GM12873 (cell line): ENCODE results near the gene AAR2.

ENCODE experiments used
- TF ChIP-seq, protein P1 (sequence below): IDR thresholded peaks from 2 replicates; pipeline ENCODE4 v1.5.1; 2012; ENCODE audit warnings: low read depth, mild to moderate bottlenecking, moderate library complexity, low read length, control low read depth; ENCODE audit not compliant: insufficient read depth; ENCODE audit errors: missing control alignments

The AAR2 gene, protein sequence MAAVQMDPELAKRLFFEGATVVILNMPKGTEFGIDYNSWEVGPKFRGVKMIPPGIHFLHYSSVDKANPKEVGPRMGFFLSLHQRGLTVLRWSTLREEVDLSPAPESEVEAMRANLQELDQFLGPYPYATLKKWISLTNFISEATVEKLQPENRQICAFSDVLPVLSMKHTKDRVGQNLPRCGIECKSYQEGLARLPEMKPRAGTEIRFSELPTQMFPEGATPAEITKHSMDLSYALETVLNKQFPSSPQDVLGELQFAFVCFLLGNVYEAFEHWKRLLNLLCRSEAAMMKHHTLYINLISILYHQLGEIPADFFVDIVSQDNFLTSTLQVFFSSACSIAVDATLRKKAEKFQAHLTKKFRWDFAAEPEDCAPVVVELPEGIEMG

DNA sequence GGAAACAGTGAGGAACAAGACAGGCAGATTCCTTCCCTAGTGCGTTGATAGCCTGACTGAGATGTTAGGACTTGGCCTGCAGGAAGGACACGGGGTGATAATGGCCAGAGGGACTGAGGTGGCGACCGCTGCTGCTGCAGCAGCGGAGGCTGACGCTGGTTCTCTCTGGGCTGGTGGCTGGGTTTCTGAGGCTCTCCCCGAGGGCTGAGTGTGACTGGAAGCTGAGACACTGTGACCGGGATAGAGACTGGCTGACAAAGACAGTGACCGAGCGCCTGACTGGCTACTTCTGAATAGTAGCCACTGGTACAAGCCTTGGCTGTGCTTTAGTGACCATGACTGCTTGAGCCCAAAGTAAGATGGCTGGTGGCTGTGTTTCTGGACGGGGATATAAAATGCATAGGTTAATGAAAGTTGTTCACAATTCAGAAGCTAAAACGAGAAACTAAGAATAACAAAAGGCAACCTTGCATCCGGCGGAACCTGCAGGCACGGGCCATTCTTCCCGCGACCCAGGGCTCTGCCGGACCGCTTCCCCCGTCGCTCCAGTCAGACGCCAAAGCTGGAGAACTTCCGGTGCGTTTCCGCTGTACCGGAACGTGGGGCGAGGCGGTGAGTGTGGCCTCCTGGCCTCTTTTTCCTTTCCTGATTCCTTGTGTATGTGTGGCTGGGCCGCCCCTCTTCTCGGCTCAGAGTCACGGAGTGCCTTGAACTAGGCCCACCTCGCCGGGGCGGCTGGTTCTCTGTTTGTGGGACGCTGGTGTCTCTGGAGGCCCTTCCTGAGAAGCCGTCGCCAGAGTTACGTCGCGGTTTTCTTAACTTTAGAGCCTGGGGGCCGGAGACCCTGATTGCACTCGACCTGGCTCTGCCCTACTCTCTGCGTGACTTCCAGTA is at the start of gene AAR2:
TSS of gene AAR2 (plus strand) at position 587 of the 894 bp plus-strand sequence. CDS start 3,391 bp downstream, outside the sequence.
- TF ChIP-seq, protein P1, sequence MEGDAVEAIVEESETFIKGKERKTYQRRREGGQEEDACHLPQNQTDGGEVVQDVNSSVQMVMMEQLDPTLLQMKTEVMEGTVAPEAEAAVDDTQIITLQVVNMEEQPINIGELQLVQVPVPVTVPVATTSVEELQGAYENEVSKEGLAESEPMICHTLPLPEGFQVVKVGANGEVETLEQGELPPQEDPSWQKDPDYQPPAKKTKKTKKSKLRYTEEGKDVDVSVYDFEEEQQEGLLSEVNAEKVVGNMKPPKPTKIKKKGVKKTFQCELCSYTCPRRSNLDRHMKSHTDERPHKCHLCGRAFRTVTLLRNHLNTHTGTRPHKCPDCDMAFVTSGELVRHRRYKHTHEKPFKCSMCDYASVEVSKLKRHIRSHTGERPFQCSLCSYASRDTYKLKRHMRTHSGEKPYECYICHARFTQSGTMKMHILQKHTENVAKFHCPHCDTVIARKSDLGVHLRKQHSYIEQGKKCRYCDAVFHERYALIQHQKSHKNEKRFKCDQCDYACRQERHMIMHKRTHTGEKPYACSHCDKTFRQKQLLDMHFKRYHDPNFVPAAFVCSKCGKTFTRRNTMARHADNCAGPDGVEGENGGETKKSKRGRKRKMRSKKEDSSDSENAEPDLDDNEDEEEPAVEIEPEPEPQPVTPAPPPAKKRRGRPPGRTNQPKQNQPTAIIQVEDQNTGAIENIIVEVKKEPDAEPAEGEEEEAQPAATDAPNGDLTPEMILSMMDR = no peak

DNA sequence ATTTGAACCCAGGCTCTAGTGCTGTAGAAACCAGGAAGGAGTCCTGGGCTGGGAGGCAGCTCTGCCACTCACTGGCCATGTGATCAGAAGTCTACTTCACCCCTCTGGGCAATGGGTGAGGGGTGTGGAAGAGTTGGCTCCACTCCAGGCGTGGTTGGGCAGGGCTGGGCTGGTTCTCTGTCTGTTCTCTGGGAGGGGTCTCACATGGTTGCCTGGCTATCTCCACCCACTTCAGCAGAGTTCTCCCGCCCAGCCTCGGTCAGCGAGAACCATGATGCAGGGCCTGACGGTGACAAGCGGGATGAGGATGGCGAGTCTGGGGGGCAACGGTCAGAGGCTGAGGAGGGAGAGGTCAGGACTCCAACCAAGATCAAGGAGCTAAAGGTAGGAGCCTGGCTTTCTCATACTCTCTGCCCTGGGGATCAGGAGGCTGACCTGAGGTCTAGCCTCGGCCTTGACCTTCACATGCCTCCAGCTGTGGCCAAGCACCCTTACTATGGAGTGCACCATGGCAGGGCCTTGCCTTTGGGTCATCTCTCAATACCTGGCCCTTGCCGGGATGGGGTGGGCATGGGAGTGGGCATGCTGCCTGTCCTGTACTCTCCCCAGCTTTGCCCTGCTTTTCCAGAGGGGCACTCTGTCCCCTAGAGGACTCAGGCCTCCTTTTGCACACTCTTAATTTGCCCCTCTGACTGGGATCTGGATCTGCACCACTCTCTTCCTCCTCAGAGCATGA is 42.1 kb upstream of the AAR2 start:
- TF ChIP-seq, protein P1 = no peak

DNA sequence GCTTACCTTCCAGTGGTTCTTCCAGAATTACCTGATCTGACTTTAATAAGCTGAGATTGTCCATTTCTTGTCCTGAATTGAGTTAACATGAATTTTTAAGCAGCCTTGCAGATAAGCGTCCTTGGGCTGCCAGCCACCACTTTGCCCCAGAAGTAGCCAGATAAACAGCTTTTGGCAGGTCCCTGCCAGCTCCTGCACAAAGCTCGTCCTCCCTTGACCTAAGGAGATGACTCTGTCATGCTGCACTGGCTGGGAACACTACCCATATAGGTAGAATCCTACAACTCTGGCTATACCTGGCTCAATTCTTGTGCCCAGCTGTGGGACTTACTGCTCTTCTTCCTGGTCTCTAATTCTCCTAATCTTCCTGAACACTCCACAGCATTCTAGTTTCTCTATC is 39.6 kb upstream of the AAR2 start:
- TF ChIP-seq, protein P1 = no peak

DNA sequence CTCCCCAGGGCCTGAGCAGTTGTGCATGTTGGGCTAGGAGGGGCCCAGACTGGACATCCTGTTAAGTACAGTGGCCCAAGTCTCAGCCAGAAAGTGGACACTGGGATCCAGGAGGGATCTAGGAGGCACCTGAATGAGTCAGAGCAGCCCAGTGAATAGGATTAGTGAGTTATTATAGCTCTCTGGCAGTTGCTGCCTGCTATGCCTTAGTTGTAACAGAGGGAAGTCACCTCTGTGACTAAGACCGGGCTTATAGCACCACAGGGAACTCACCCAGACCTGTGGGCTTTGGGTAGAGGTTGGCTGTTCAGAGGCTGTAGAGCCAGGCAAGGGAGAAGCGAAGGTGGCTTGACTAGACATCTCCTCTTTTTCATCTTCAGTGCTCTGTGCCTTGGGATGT is 39.0 kb upstream of the AAR2 start:
- TF ChIP-seq, protein P1 = no peak

DNA sequence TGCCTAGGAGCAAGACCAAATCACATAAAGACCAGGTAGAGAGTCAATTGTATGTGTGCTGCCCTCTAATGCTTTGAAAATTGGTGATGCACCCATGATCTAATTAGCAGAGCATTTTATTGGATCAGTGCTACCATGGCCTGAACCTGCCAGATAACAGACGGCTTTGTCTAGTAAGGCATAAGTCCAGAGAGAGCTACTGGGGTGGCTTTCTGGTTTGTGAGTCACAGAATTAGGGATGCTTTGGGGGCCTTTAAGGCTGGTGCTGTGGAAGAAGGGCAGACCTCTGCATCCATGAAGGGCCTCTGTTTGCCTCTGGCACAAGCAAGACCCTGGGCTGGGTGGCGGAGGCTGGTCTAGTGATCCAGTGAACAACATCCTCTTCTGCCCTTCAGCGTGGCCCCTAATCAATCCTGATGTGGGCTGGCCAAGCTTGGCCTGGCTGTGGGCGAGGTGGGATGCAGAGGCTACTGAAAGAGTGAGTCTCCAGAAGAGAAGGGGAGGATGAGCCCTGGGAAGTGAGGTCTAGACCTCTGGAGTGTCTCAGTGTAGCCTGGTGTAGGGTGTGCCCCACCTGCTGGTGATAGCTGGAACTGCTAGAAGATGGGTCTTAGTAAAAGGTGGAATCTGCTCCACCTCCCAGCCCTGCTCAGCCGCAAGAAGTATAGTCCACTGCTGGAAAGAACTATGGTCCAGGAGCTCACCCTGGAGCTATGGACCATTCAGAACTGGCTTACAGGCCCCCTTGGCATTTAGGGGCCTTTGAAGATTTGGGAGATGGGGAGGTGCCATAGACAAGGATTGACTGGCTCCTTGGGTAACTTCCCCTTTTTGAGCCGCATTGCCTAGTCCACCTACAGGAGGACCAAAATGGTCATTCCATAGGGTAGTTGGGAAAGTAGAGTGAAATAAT is 36.7 kb upstream of the AAR2 start:
- TF ChIP-seq, protein P1 = peak; percentile 96

DNA sequence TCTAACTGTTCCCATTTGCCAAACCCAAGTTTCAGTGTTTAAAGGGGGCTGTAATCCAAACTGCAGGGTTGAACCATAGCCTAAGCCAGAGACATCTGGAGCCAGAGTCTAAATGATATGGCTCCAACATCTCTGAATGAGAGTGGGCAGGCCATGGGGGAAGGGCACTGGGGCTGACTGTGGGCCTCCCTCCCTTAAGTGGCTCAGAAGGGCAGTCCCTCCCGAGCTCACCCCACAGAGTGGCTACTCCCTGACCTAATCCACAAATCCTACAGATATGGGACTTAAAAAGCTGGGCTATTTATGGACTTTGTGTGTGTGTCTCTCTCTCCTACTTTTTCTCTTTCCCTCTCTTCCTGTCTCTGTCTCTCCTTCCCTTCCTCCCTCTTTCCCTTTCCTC is 35.8 kb upstream of the AAR2 start:
- TF ChIP-seq, protein P1 = no peak
